ENCODE results near the gene LRRC8D. TPM values are rescaled to one million over a fixed set of nuclear protein-coding genes. Genes with fewer than 3 reads are reported as not detected.

LRRC8D gene
- total RNA-seq, 2 donors from 2014 or later, result 35.8 to 42.7 TPM

DNA sequence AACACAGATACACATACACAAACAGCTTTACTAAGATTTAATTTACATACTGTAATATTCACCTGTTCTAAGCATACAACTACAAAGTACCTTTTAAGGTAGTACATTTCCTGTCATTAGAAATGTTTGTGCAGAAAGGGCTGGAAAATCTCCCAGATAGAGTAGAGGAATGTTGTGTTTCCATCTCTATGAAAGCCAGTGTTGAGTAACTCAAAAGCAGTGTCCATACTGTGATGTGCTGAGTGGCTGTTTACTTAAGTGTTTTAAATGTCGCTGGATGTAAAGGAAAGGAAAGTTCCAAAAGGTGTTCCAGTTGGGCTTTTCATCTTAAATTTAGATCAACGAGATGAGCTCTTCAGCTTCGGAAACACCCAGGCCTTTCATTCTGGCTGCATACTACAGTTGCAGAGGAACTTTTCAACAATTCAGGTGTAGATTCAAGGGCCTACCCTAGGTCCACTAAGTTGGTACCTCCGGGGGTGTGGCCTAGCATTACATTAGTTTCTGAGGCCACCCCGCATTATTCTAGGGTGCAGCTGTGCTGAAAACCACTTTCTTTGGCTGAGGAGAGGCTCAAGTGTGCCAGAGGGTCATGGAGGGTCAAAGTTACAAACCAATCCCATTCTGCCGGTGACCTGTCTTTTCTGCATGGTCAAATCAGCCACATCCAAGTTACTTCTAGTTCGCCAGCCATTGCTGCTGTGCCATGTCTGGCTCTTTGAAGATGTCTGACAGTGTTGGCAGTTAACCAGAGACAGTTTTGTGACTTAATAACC lies 78.1 kb downstream of the LRRC8D start:
- intact Hi-C loops (cut with DNase I), result no loop called here
- Histone ChIP-seq H3K36me3 (no peaks in the 10 kb centered on the region), H3K4me3 (no peak overlapping the region), H3K4me1 (no peaks in the 10 kb centered on the region), H3K27ac (no peak overlapping the region), H3K27me3 (no peaks in the 10 kb centered on the region), H3K9ac (ENCODE audit: low read depth in 2 of 2, low read length in 2 of 2) (no peak overlapping the region), H3K9me3 (no peaks in the 10 kb centered on the region)
- no peak for TF ChIP-seq CTCF (IDR thresholded peaks at IDR 0.05)
- DNase-seq, result no peak

DNA sequence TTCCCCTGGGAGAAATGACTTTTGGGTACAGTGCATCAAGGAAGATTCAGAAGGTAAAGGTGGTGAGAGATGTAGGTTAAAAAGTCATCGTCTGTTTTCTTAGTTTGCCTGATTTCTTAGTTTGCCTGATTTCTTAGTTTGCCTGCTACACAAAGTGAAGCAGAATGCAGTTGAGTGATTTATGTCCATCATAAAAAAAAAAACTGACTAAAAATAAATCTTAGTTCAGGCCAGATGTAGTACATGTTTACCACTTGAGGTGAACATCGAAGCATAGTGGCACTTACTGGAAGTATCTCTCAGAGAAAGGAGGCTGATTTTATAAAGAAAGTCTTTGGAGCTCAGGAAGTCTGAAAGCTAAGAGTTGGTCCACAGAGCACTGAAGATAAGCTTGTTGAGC lies 79.5 kb downstream of the LRRC8D start:
- intact Hi-C loops (cut with DNase I), result no loop called here
- Histone ChIP-seq H3K9me3 (no peaks in the 10 kb centered on the region), H3K27ac (no peak overlapping the region), H3K4me1 (no peaks in the 10 kb centered on the region), H3K27me3 (no peaks in the 10 kb centered on the region), H3K36me3 (no peaks in the 10 kb centered on the region), H3K4me3 (no peak overlapping the region), H3K9ac (ENCODE audit: low read depth in 2 of 2, low read length in 2 of 2) (no peak overlapping the region)
- no peak for DNase-seq
- no peak for TF ChIP-seq CTCF (IDR thresholded peaks at IDR 0.05)

GRCh38 chr1:89900791-89901708 lies 80.2 kb downstream of the LRRC8D start:
- TF ChIP-seq CTCF (IDR thresholded peaks at IDR 0.05), result no peak
- Histone ChIP-seq H3K27ac (no peak overlapping the region), H3K9me3 (no peaks in the 10 kb centered on the region), H3K4me3 (no peak overlapping the region), H3K4me1 (no peaks in the 10 kb centered on the region), H3K27me3 (no peaks in the 10 kb centered on the region), H3K36me3 (no peaks in the 10 kb centered on the region), H3K9ac (ENCODE audit: low read depth in 2 of 2, low read length in 2 of 2) (no peak overlapping the region)
- intact Hi-C loops (cut with DNase I), result no loop called here
- no peak for DNase-seq

- Histone ChIP-seq H3K4me3 (no peak overlapping the region), H3K4me1 (no peaks in the 10 kb centered on the region), H3K27ac (no peak overlapping the region), H3K9ac (ENCODE audit: low read depth in 2 of 2, low read length in 2 of 2) (no peak overlapping the region), H3K27me3 (no peaks in the 10 kb centered on the region), H3K36me3 (no peaks in the 10 kb centered on the region), H3K9me3 (no peaks in the 10 kb centered on the region)
- no peak for TF ChIP-seq CTCF (IDR thresholded peaks at IDR 0.05)
- intact Hi-C loops (cut with DNase I), result no loop called here
- peak; percentile 39 for DNase-seq
Observed at GRCh38 chr1:89901957-89902669, 81.3 kb downstream of the LRRC8D start.

- H3K4me1 ChIP-seq, result no peaks in the 10 kb centered on the region
- H3K36me3 ChIP-seq, result no peaks in the 10 kb centered on the region
- no peak overlapping the region for H3K27ac ChIP-seq
- no peak overlapping the region for H3K4me3 ChIP-seq
- H3K27me3 ChIP-seq, result no peaks in the 10 kb centered on the region
- no peaks in the 10 kb centered on the region for H3K9me3 ChIP-seq
- intact Hi-C loops (cut with DNase I), result no loop called here
- TF ChIP-seq CTCF (IDR thresholded peaks at IDR 0.05), result no peak
- no peak overlapping the region for H3K9ac ChIP-seq (ENCODE audit: low read depth in 2 of 2, low read length in 2 of 2)
- no peak for DNase-seq
Observed at GRCh38 chr1:89903550-89903949, 82.7 kb downstream of the LRRC8D start.
